HCT116 (cell line): Measurements from ENCODE around the gene DEPDC5. TPM values are rescaled to one million over a fixed set of nuclear protein-coding genes. Genes with fewer than 3 reads are reported as not detected.

ENCODE experiments used
- ATAC-seq: fragments of 200-7000 bp; cut with Tn5 transposase; 2 replicates; pipeline ENCODE4 v1.9.1; 2020; ENCODE audit warnings: mild to moderate bottlenecking, moderate library complexity
- BruUV-seq: library from RNA; stranded (reverse); fragments of 400-500 nt; replicated peaks from 2 replicates; lab custom pipeline; 2021; lab: Mats Ljungman, UMichigan
- CTCF ChIA-PET: fragments of 300-600 bp; sonication (Branson Sonifier 250); formaldehyde crosslinking; loops from one replicate; lab custom pipeline; 2021; ENCODE audit warnings: antibody characterized with exemption; lab: Charles Lee
- POLR2A ChIA-PET: fragments of 300-600, 350-600 bp; sonication (Branson Sonifier 250); formaldehyde crosslinking; loops from one replicate; lab custom pipeline; 2021; ENCODE audit warnings: antibody characterized with exemption; lab: Charles Lee
- RAD21 ChIA-PET, 2 experiments: fragments of 300-600 bp; sonication (Branson Sonifier 250); formaldehyde crosslinking; loops; one replicate each; lab custom pipeline; 2023; ENCODE audit warnings: low total read pairs in 2 of 2; ENCODE audit not compliant: uncharacterized antibody in 2 of 2, unreplicated experiment in 2 of 2, low non-redundant PET in 1 of 2; lab: Charles Lee
- DNase-seq: peaks from one replicate; pipeline ENCODE4 v3.0.0-alpha.2; 2010; ENCODE audit warnings: low read depth, low spot score
- H2AFZ ChIP-seq: fragments of 200-600 bp; shearing (Covaris generic), sonication (generic); 2 replicates; pipeline ENCODE4 v1.6.1; 2017; ENCODE audit warnings: low read depth, mixed run types, mixed read lengths, antibody characterized with exemption, low read length; ENCODE audit not compliant: poor library complexity, severe bottlenecking
- H3K27ac ChIP-seq: 2 replicates; pipeline ENCODE4 v1.5.1; 2012; ENCODE audit warnings: low read depth, low read length
- H3K27me3 ChIP-seq: fragments of 200-600 bp; sonication (generic); 2 replicates; pipeline ENCODE4 v1.6.1; 2016; ENCODE audit warnings: mixed run types, low read length, mixed read lengths; ENCODE audit not compliant: insufficient read depth
- H3K36me3 ChIP-seq, 2 experiments: fragments of 200-500 bp in 1 of 2; fragments of 200-600 bp in 1 of 2; sonication (Bioruptor generic) in 1 of 2; sonication (generic) in 1 of 2; 2 replicates each; pipeline versions ENCODE4 v1.5.1 to v1.6.1; 2014 to 2016; ENCODE audit warnings: low read length in 2 of 2, inconsistent platforms in 1 of 2, mixed read lengths in 1 of 2, mixed run types in 1 of 2; ENCODE audit not compliant: insufficient read depth in 2 of 2, control insufficient read depth in 1 of 2
- H3K4me1 ChIP-seq, 2 experiments: fragments of 200-600 bp in 1 of 2; sonication (generic) in 1 of 2; 2 replicates each; pipeline versions ENCODE4 v1.5.1 to v1.6.1; 2012 to 2017; ENCODE audit warnings: low read length in 2 of 2, inconsistent platforms in 1 of 2, mild to moderate bottlenecking in 1 of 2, mixed read lengths in 1 of 2, mixed run types in 1 of 2, moderate library complexity in 1 of 2; ENCODE audit not compliant: insufficient read depth in 2 of 2, control insufficient read depth in 1 of 2
- H3K4me2 ChIP-seq: fragments of 200-600 bp; sonication (generic); 2 replicates; pipeline ENCODE4 v1.6.1; 2017; ENCODE audit warnings: mixed run types, low read length, mixed read lengths
- H3K4me3 ChIP-seq, 2 experiments: fragments of 200-600 bp in 1 of 2; sonication (generic) in 1 of 2; replicated peaks in 1 of 2; 2 replicates each; pipeline ENCODE4 v1.5.1; 2011 to 2016; ENCODE audit warnings: low read length in 2 of 2, control low read depth in 1 of 2, low read depth in 1 of 2, mild to moderate bottlenecking in 1 of 2, mixed read lengths in 1 of 2, mixed run types in 1 of 2
- H3K79me2 ChIP-seq: fragments of 200-600 bp; sonication (generic); 2 replicates; pipeline ENCODE4 v1.6.1; 2017; ENCODE audit warnings: mild to moderate bottlenecking, mixed run types, low read length, moderate library complexity, mixed read lengths; ENCODE audit not compliant: insufficient read depth
- H3K9ac ChIP-seq: fragments of 200-600 bp; sonication (generic); 2 replicates; pipeline ENCODE4 v1.6.1; 2016; ENCODE audit warnings: low read length, mixed read lengths
- H3K9me2 ChIP-seq: fragments of 200-600 bp; sonication (generic), shearing (Covaris generic); 2 replicates; pipeline ENCODE4 v1.6.1; 2017; ENCODE audit warnings: mixed run types, mild to moderate bottlenecking, moderate library complexity; ENCODE audit not compliant: insufficient read depth
- H3K9me3 ChIP-seq, 2 experiments: fragments of 200-500 bp in 1 of 2; fragments of 200-600 bp in 1 of 2; sonication (Bioruptor generic) in 1 of 2; sonication (generic) in 1 of 2; 2 replicates each; pipeline ENCODE4 v1.6.1; 2014 to 2017; ENCODE audit warnings: low read length in 2 of 2, mixed read lengths in 2 of 2, inconsistent platforms in 1 of 2, low read depth in 1 of 2, mild to moderate bottlenecking in 1 of 2, mixed run types in 1 of 2, moderate library complexity in 1 of 2; ENCODE audit not compliant: control insufficient read depth in 1 of 2, insufficient read depth in 1 of 2
- H4K20me1 ChIP-seq: fragments of 200-600 bp; sonication (generic), shearing (Covaris generic); 2 replicates; pipeline ENCODE4 v1.6.1; 2017; ENCODE audit warnings: mixed run types, mild to moderate bottlenecking, moderate library complexity; ENCODE audit not compliant: insufficient read depth
- CBX3 ChIP-seq: IDR thresholded peaks from 2 replicates; pipeline ENCODE4 v1.6.1; 2012; ENCODE audit warnings: low read depth
- EZH2 ChIP-seq: fragments of 200-600 bp; sonication (generic); IDR thresholded peaks from 2 replicates; pipeline ENCODE4 v1.6.1; 2017; ENCODE audit warnings: antibody characterized with exemption, mixed run types
- EZH2phosphoT487 ChIP-seq: fragments of 200-600 bp; IDR thresholded peaks from 2 replicates; pipeline ENCODE4 v1.6.1; 2018; ENCODE audit warnings: antibody characterized with exemption, borderline replicate concordance
- FOSL1 ChIP-seq: IDR thresholded peaks from 2 replicates; pipeline ENCODE4 v1.6.1; 2012; ENCODE audit warnings: low read depth
- POLR2AphosphoS5 ChIP-seq: IDR thresholded peaks from 2 replicates; pipeline ENCODE4 v1.6.1; 2011; ENCODE audit warnings: mild to moderate bottlenecking, low read depth, low read length, moderate library complexity
- RAD21 ChIP-seq: IDR thresholded peaks from 2 replicates; pipeline ENCODE4 v1.6.1; 2012; ENCODE audit warnings: low read depth, mild to moderate bottlenecking
- SIN3A ChIP-seq: IDR thresholded peaks from 2 replicates; pipeline ENCODE4 v1.6.1; 2012; ENCODE audit warnings: low read depth
- SP1 ChIP-seq: IDR thresholded peaks from 2 replicates; pipeline ENCODE4 v1.6.1; 2012; ENCODE audit warnings: low read depth
- SRF ChIP-seq: IDR thresholded peaks from 2 replicates; pipeline ENCODE4 v1.6.1; 2012; ENCODE audit warnings: low read depth
- TCF7L2 ChIP-seq: IDR thresholded peaks from 2 replicates; pipeline ENCODE4 v1.7.0; 2011; ENCODE audit warnings: borderline replicate concordance, inconsistent platforms; ENCODE audit not compliant: insufficient read depth, insufficient read length; ENCODE audit errors: extremely low read depth
- ZFX ChIP-seq: fragments of 450-650 bp; IDR thresholded peaks from 2 replicates; pipeline ENCODE4 v1.6.1; 2017
- ZNF274 ChIP-seq: fragments of 200-500 bp; sonication (Bioruptor generic); IDR thresholded peaks from 2 replicates; pipeline ENCODE4 v1.6.1; 2014; ENCODE audit warnings: mild to moderate bottlenecking, low read depth, low read length, inconsistent platforms
- intact Hi-C: fragments of 100-400 bp; cut with micrococcal nuclease; formaldehyde crosslinking; loops from 2 replicates; pipeline ENCODE4 v1.10.0; 2022
- total RNA-seq: library from RNA; stranded (reverse); gene quantifications from one replicate; pipeline ENCODE4 v1.2.1, GENCODE V29; 2021; ENCODE audit not compliant: unreplicated experiment
- TF ChIP-seq, protein P1 (sequence below), 3 experiments: fragments of 200-600 bp in 1 of 3; sonication (generic) in 1 of 3; IDR thresholded peaks in 2 of 3; conservative IDR thresholded peaks in 1 of 3; 2 replicates each; pipeline ENCODE4 v1.5.1; 2012 to 2017; ENCODE audit warnings: low read depth in 2 of 3, low read length in 2 of 3, antibody characterized with exemption in 1 of 3, borderline replicate concordance in 1 of 3, control low read depth in 1 of 3, mild to moderate bottlenecking in 1 of 3, mixed read lengths in 1 of 3, mixed run types in 1 of 3, moderate library complexity in 1 of 3; ENCODE audit not compliant: insufficient read depth in 1 of 3
- TF ChIP-seq, protein P2 (sequence below): IDR thresholded peaks from 2 replicates; pipeline ENCODE4 v1.6.1; 2012
- TF ChIP-seq, protein P3 (sequence below): IDR thresholded peaks from 2 replicates; pipeline ENCODE4 v1.6.1; 2012
- TF ChIP-seq, protein P4 (sequence below): IDR thresholded peaks from 2 replicates; pipeline ENCODE4 v1.6.1; 2011; ENCODE audit warnings: mild to moderate bottlenecking, low read length, moderate library complexity; ENCODE audit not compliant: insufficient replicate concordance; ENCODE audit errors: extremely low read depth

DEPDC5 gene
- total RNA-seq, 1 experiment from 2014 or later: 35.0 TPM

DNA sequence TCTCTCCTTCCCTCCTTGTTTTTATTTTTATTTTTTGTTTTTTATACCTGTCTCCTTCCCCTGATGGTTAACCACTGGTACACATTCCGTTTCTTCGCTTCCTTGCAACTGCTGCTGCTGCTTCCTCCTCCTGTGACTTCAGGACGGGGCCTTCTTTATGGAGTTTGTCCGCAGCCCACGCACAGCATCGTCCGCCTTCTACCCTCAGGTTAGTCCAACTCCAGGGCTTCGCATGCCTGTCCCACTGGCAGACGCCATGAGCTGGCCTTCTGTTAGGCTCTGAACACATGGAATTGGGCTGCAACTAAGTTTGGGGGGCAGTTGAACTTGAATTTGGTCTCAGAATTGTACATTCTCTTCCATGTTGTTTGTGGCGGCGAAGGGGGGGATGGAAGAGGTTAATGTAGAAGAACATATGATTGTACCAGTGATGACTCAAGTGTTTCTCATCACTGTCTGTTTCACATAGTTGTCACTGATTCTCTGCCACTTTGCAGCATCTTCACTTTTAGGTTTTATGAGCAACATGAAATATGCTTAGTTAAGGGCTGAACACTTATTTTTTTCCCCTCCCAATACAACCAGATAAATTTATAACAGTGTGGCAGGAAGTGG lies 107.5 kb downstream of the DEPDC5 start:
- H2AFZ ChIP-seq: no peak overlapping the region
- intact Hi-C loops: no loop called here
- H3K27ac ChIP-seq: no peak overlapping the region
- peaks cover 0 to 5% of the 10 kb centered on the region in 2 experiments; a peak in 2 of 4 replicates for H3K36me3 ChIP-seq
- H3K79me2 ChIP-seq: no peaks in the 10 kb centered on the region
- H3K9me2 ChIP-seq: no peaks in the 10 kb centered on the region
- POLR2A ChIA-PET: no interaction called here
- no peak overlapping the region for H3K4me2 ChIP-seq
- TF ChIP-seq, protein P1, sequence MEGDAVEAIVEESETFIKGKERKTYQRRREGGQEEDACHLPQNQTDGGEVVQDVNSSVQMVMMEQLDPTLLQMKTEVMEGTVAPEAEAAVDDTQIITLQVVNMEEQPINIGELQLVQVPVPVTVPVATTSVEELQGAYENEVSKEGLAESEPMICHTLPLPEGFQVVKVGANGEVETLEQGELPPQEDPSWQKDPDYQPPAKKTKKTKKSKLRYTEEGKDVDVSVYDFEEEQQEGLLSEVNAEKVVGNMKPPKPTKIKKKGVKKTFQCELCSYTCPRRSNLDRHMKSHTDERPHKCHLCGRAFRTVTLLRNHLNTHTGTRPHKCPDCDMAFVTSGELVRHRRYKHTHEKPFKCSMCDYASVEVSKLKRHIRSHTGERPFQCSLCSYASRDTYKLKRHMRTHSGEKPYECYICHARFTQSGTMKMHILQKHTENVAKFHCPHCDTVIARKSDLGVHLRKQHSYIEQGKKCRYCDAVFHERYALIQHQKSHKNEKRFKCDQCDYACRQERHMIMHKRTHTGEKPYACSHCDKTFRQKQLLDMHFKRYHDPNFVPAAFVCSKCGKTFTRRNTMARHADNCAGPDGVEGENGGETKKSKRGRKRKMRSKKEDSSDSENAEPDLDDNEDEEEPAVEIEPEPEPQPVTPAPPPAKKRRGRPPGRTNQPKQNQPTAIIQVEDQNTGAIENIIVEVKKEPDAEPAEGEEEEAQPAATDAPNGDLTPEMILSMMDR (IDR thresholded peaks at IDR 0.05 in 2 of 3, conservative IDR thresholded peaks at IDR 0.05 in 1 of 3; ENCODE audit: borderline replicate concordance in 1 of 3, insufficient read depth in 1 of 3, low read depth in 2 of 3, low read length in 2 of 3): no peak
- TF ChIP-seq POLR2AphosphoS5: no peak
- TF ChIP-seq RAD21: no peak
- TF ChIP-seq ZNF274: no peak
- TF ChIP-seq, all 23 proteins: peak for 0
- H3K4me1 ChIP-seq: no peaks in the 10 kb centered on the region
- no peaks in the 10 kb centered on the region for H3K9me3 ChIP-seq
- DNase-seq (no peak), ATAC-seq (no peak)
- no peaks in the 10 kb centered on the region for H4K20me1 ChIP-seq
- BruUV-seq: no TSS peak
- RAD21 ChIA-PET: interaction anchor here in 1 of 2 experiments (0.6 kb wide), 1 partner anchor 110 kb away, joined by 4 read pairs; no protein-coding TSS in a partner anchor
- H3K9ac ChIP-seq: no peak overlapping the region
- no peak overlapping the region for H3K4me3 ChIP-seq
- no peaks in the 10 kb centered on the region for H3K27me3 ChIP-seq
- CTCF ChIA-PET: no interaction called here

DNA sequence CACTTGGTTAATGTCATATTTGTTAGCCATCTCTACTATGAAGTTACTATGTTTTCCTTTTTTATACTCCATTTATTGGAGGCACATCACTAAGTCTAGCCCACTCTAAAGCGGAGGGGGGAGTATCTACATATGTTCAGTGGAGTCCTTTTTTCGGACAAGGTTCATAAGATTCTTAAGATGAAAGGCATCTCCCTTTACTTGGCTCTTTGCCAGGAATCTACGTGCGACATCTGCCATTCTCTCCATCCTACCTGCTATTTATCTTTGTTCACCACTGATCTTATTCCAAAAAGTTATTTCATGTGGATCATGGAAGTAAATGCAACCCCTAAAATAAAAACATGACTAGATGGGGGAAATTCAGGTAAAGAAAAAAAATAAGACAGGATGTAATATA lies 113.1 kb downstream of the DEPDC5 start:
- Histone ChIP-seq H3K27me3 (no peaks in the 10 kb centered on the region), H3K4me3 (no peak overlapping the region), H3K27ac (no peak overlapping the region), H4K20me1 (no peaks in the 10 kb centered on the region), H3K36me3 (peaks cover 3 to 9% of the 10 kb centered on the region in 2 experiments; a peak in 2 of 4 replicates), H3K4me2 (no peak overlapping the region), H2AFZ (no peak overlapping the region), H3K9ac (no peak overlapping the region), H3K9me3 (no peaks in the 10 kb centered on the region), H3K4me1 (no peaks in the 10 kb centered on the region), H3K79me2 (no peaks in the 10 kb centered on the region), H3K9me2 (no peaks in the 10 kb centered on the region)
- POLR2A ChIA-PET: no interaction called here
- ATAC-seq (no peak), DNase-seq (no peak)
- CTCF ChIA-PET: no interaction called here
- RAD21 ChIA-PET: no interaction called here
- intact Hi-C loops: no loop called here
- no TSS peak for BruUV-seq
- TF ChIP-seq CBX3 (no peak), SIN3A (no peak), SRF (no peak), EZH2 (no peak), ZFX (no peak), EZH2phosphoT487 (no peak), ZNF274 (no peak), FOSL1 (no peak), TCF7L2 (no peak), POLR2AphosphoS5 (no peak), SP1 (no peak)
- TF ChIP-seq, protein P2, sequence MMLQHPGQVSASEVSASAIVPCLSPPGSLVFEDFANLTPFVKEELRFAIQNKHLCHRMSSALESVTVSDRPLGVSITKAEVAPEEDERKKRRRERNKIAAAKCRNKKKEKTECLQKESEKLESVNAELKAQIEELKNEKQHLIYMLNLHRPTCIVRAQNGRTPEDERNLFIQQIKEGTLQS: no peak
- TF ChIP-seq, protein P3, sequence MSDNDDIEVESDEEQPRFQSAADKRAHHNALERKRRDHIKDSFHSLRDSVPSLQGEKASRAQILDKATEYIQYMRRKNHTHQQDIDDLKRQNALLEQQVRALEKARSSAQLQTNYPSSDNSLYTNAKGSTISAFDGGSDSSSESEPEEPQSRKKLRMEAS: no peak
- TF ChIP-seq, protein P4, sequence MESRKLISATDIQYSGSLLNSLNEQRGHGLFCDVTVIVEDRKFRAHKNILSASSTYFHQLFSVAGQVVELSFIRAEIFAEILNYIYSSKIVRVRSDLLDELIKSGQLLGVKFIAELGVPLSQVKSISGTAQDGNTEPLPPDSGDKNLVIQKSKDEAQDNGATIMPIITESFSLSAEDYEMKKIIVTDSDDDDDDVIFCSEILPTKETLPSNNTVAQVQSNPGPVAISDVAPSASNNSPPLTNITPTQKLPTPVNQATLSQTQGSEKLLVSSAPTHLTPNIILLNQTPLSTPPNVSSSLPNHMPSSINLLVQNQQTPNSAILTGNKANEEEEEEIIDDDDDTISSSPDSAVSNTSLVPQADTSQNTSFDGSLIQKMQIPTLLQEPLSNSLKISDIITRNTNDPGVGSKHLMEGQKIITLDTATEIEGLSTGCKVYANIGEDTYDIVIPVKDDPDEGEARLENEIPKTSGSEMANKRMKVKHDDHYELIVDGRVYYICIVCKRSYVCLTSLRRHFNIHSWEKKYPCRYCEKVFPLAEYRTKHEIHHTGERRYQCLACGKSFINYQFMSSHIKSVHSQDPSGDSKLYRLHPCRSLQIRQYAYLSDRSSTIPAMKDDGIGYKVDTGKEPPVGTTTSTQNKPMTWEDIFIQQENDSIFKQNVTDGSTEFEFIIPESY: no peak
